HCT116 (cell line): ENCODE measurements around the gene SLC22A23. TPM values are rescaled to one million over a fixed set of nuclear protein-coding genes. Genes with fewer than 3 reads are reported as not detected.
A peak's percentile ranks its signal among the peaks of the same experiment; 100 is the strongest.

ENCODE experiments used
- ATAC-seq: fragments of 200-7000 bp; cut with Tn5 transposase; 2 replicates; pipeline ENCODE4 v1.9.1; 2020; ENCODE audit warnings: mild to moderate bottlenecking, moderate library complexity
- BruUV-seq: library from RNA; stranded (reverse); fragments of 400-500 nt; replicated peaks from 2 replicates; lab custom pipeline; 2021; lab: Mats Ljungman, UMichigan
- CTCF ChIA-PET: fragments of 300-600 bp; sonication (Branson Sonifier 250); formaldehyde crosslinking; loops from one replicate; lab custom pipeline; 2021; ENCODE audit warnings: antibody characterized with exemption; lab: Charles Lee
- POLR2A ChIA-PET: fragments of 300-600, 350-600 bp; sonication (Branson Sonifier 250); formaldehyde crosslinking; loops from one replicate; lab custom pipeline; 2021; ENCODE audit warnings: antibody characterized with exemption; lab: Charles Lee
- RAD21 ChIA-PET, 2 experiments: fragments of 300-600 bp; sonication (Branson Sonifier 250); formaldehyde crosslinking; loops; one replicate each; lab custom pipeline; 2023; ENCODE audit warnings: low total read pairs in 2 of 2; ENCODE audit not compliant: uncharacterized antibody in 2 of 2, unreplicated experiment in 2 of 2, low non-redundant PET in 1 of 2; lab: Charles Lee
- DNase-seq: peaks from one replicate; pipeline ENCODE4 v3.0.0-alpha.2; 2010; ENCODE audit warnings: low read depth, low spot score
- H2AFZ ChIP-seq: fragments of 200-600 bp; shearing (Covaris generic), sonication (generic); 2 replicates; pipeline ENCODE4 v1.6.1; 2017; ENCODE audit warnings: low read depth, mixed run types, mixed read lengths, antibody characterized with exemption, low read length; ENCODE audit not compliant: poor library complexity, severe bottlenecking
- H3K27ac ChIP-seq: 2 replicates; pipeline ENCODE4 v1.5.1; 2012; ENCODE audit warnings: low read depth, low read length
- H3K27me3 ChIP-seq: fragments of 200-600 bp; sonication (generic); 2 replicates; pipeline ENCODE4 v1.6.1; 2016; ENCODE audit warnings: mixed run types, low read length, mixed read lengths; ENCODE audit not compliant: insufficient read depth
- H3K36me3 ChIP-seq, 2 experiments: fragments of 200-500 bp in 1 of 2; fragments of 200-600 bp in 1 of 2; sonication (Bioruptor generic) in 1 of 2; sonication (generic) in 1 of 2; 2 replicates each; pipeline versions ENCODE4 v1.5.1 to v1.6.1; 2014 to 2016; ENCODE audit warnings: low read length in 2 of 2, inconsistent platforms in 1 of 2, mixed read lengths in 1 of 2, mixed run types in 1 of 2; ENCODE audit not compliant: insufficient read depth in 2 of 2, control insufficient read depth in 1 of 2
- H3K4me1 ChIP-seq, 2 experiments: fragments of 200-600 bp in 1 of 2; sonication (generic) in 1 of 2; 2 replicates each; pipeline versions ENCODE4 v1.5.1 to v1.6.1; 2012 to 2017; ENCODE audit warnings: low read length in 2 of 2, inconsistent platforms in 1 of 2, mild to moderate bottlenecking in 1 of 2, mixed read lengths in 1 of 2, mixed run types in 1 of 2, moderate library complexity in 1 of 2; ENCODE audit not compliant: insufficient read depth in 2 of 2, control insufficient read depth in 1 of 2
- H3K4me2 ChIP-seq: fragments of 200-600 bp; sonication (generic); 2 replicates; pipeline ENCODE4 v1.6.1; 2017; ENCODE audit warnings: mixed run types, low read length, mixed read lengths
- H3K4me3 ChIP-seq, 2 experiments: fragments of 200-600 bp in 1 of 2; sonication (generic) in 1 of 2; replicated peaks in 1 of 2; 2 replicates each; pipeline ENCODE4 v1.5.1; 2011 to 2016; ENCODE audit warnings: low read length in 2 of 2, control low read depth in 1 of 2, low read depth in 1 of 2, mild to moderate bottlenecking in 1 of 2, mixed read lengths in 1 of 2, mixed run types in 1 of 2
- H3K79me2 ChIP-seq: fragments of 200-600 bp; sonication (generic); 2 replicates; pipeline ENCODE4 v1.6.1; 2017; ENCODE audit warnings: mild to moderate bottlenecking, mixed run types, low read length, moderate library complexity, mixed read lengths; ENCODE audit not compliant: insufficient read depth
- H3K9ac ChIP-seq: fragments of 200-600 bp; sonication (generic); 2 replicates; pipeline ENCODE4 v1.6.1; 2016; ENCODE audit warnings: low read length, mixed read lengths
- H3K9me2 ChIP-seq: fragments of 200-600 bp; sonication (generic), shearing (Covaris generic); 2 replicates; pipeline ENCODE4 v1.6.1; 2017; ENCODE audit warnings: mixed run types, mild to moderate bottlenecking, moderate library complexity; ENCODE audit not compliant: insufficient read depth
- H3K9me3 ChIP-seq, 2 experiments: fragments of 200-500 bp in 1 of 2; fragments of 200-600 bp in 1 of 2; sonication (Bioruptor generic) in 1 of 2; sonication (generic) in 1 of 2; 2 replicates each; pipeline ENCODE4 v1.6.1; 2014 to 2017; ENCODE audit warnings: low read length in 2 of 2, mixed read lengths in 2 of 2, inconsistent platforms in 1 of 2, low read depth in 1 of 2, mild to moderate bottlenecking in 1 of 2, mixed run types in 1 of 2, moderate library complexity in 1 of 2; ENCODE audit not compliant: control insufficient read depth in 1 of 2, insufficient read depth in 1 of 2
- H4K20me1 ChIP-seq: fragments of 200-600 bp; sonication (generic), shearing (Covaris generic); 2 replicates; pipeline ENCODE4 v1.6.1; 2017; ENCODE audit warnings: mixed run types, mild to moderate bottlenecking, moderate library complexity; ENCODE audit not compliant: insufficient read depth
- CEBPB ChIP-seq: IDR thresholded peaks from 2 replicates; pipeline ENCODE4 v1.6.1; 2012; ENCODE audit warnings: low read depth
- EGR1 ChIP-seq: IDR thresholded peaks from 2 replicates; pipeline ENCODE4 v1.6.1; 2012; ENCODE audit warnings: low read depth
- ELF1 ChIP-seq: IDR thresholded peaks from 2 replicates; pipeline ENCODE4 v1.6.1; 2012; ENCODE audit warnings: low read depth, borderline replicate concordance
- EZH2 ChIP-seq: fragments of 200-600 bp; sonication (generic); IDR thresholded peaks from 2 replicates; pipeline ENCODE4 v1.6.1; 2017; ENCODE audit warnings: antibody characterized with exemption, mixed run types
- MAX ChIP-seq: IDR thresholded peaks from 2 replicates; pipeline ENCODE4 v1.6.1; 2012
- POLR2AphosphoS5 ChIP-seq: IDR thresholded peaks from 2 replicates; pipeline ENCODE4 v1.6.1; 2011; ENCODE audit warnings: mild to moderate bottlenecking, low read depth, low read length, moderate library complexity
- RAD21 ChIP-seq: IDR thresholded peaks from 2 replicates; pipeline ENCODE4 v1.6.1; 2012; ENCODE audit warnings: low read depth, mild to moderate bottlenecking
- REST ChIP-seq: IDR thresholded peaks from 2 replicates; pipeline ENCODE4 v1.6.1; 2012; ENCODE audit warnings: low read depth
- SIN3A ChIP-seq: IDR thresholded peaks from 2 replicates; pipeline ENCODE4 v1.6.1; 2012; ENCODE audit warnings: low read depth
- SRF ChIP-seq: IDR thresholded peaks from 2 replicates; pipeline ENCODE4 v1.6.1; 2012; ENCODE audit warnings: low read depth
- YY1 ChIP-seq: IDR thresholded peaks from 2 replicates; pipeline ENCODE4 v1.6.1; 2011; ENCODE audit warnings: low read length, low read depth, moderate library complexity, mild to moderate bottlenecking; ENCODE audit not compliant: insufficient replicate concordance; ENCODE audit errors: extremely low read depth
- ZFX ChIP-seq: fragments of 450-650 bp; IDR thresholded peaks from 2 replicates; pipeline ENCODE4 v1.6.1; 2017
- ZNF274 ChIP-seq: fragments of 200-500 bp; sonication (Bioruptor generic); IDR thresholded peaks from 2 replicates; pipeline ENCODE4 v1.6.1; 2014; ENCODE audit warnings: mild to moderate bottlenecking, low read depth, low read length, inconsistent platforms
- intact Hi-C: fragments of 100-400 bp; cut with micrococcal nuclease; formaldehyde crosslinking; loops from 2 replicates; pipeline ENCODE4 v1.10.0; 2022
- total RNA-seq: library from RNA; stranded (reverse); gene quantifications from one replicate; pipeline ENCODE4 v1.2.1, GENCODE V29; 2021; ENCODE audit not compliant: unreplicated experiment
- TF ChIP-seq, protein P1 (sequence below): IDR thresholded peaks from 2 replicates; pipeline ENCODE4 v1.6.1; 2011; ENCODE audit warnings: mild to moderate bottlenecking, low read length, moderate library complexity; ENCODE audit not compliant: insufficient replicate concordance; ENCODE audit errors: extremely low read depth
- TF ChIP-seq, protein P2 (sequence below), 3 experiments: fragments of 200-600 bp in 1 of 3; sonication (generic) in 1 of 3; IDR thresholded peaks in 2 of 3; conservative IDR thresholded peaks in 1 of 3; 2 replicates each; pipeline ENCODE4 v1.5.1; 2012 to 2017; ENCODE audit warnings: low read depth in 2 of 3, low read length in 2 of 3, antibody characterized with exemption in 1 of 3, borderline replicate concordance in 1 of 3, control low read depth in 1 of 3, mild to moderate bottlenecking in 1 of 3, mixed read lengths in 1 of 3, mixed run types in 1 of 3, moderate library complexity in 1 of 3; ENCODE audit not compliant: insufficient read depth in 1 of 3

The SLC22A23 gene
- total RNA-seq, 1 experiment from 2014 or later, result 11.5 TPM

GRCh38 chr6:3444276-3445088 is 12.4 kb downstream of the SLC22A23 start:
- ChIA-PET CTCF (no interaction called here), RAD21 (no interaction called here), POLR2A (interaction anchor here (0.6 kb wide), 1 partner anchor 679 kb away, joined by 4 read pairs; the partner anchor contains the start of gene WRNIP1)
- DNase-seq, result no peak
- H3K9me3 ChIP-seq, result no peaks in the 10 kb centered on the region
- no peak overlapping the region for H2AFZ ChIP-seq
- no peaks in the 10 kb centered on the region for H4K20me1 ChIP-seq
- H3K79me2 ChIP-seq, result no peaks in the 10 kb centered on the region; the same call in none of the 2 replicates
- H3K4me3 ChIP-seq, result peak overlapping the region in 1 of 2 experiments; percentile 10; a peak in 1 of 4 replicates
- TF ChIP-seq EZH2, result no peak
- TF ChIP-seq, protein P1, sequence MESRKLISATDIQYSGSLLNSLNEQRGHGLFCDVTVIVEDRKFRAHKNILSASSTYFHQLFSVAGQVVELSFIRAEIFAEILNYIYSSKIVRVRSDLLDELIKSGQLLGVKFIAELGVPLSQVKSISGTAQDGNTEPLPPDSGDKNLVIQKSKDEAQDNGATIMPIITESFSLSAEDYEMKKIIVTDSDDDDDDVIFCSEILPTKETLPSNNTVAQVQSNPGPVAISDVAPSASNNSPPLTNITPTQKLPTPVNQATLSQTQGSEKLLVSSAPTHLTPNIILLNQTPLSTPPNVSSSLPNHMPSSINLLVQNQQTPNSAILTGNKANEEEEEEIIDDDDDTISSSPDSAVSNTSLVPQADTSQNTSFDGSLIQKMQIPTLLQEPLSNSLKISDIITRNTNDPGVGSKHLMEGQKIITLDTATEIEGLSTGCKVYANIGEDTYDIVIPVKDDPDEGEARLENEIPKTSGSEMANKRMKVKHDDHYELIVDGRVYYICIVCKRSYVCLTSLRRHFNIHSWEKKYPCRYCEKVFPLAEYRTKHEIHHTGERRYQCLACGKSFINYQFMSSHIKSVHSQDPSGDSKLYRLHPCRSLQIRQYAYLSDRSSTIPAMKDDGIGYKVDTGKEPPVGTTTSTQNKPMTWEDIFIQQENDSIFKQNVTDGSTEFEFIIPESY, result no peak
- no peak for TF ChIP-seq MAX
- TF ChIP-seq ZFX, result no peak
- no peak for TF ChIP-seq SIN3A
- TF ChIP-seq ELF1, result no peak
- TF ChIP-seq RAD21, result no peak
- TF ChIP-seq SRF, result no peak
- no peak for TF ChIP-seq POLR2AphosphoS5
- TF ChIP-seq CEBPB, result no peak
- no peak for TF ChIP-seq ZNF274
- no peak for TF ChIP-seq EGR1
- TF ChIP-seq, protein P2, sequence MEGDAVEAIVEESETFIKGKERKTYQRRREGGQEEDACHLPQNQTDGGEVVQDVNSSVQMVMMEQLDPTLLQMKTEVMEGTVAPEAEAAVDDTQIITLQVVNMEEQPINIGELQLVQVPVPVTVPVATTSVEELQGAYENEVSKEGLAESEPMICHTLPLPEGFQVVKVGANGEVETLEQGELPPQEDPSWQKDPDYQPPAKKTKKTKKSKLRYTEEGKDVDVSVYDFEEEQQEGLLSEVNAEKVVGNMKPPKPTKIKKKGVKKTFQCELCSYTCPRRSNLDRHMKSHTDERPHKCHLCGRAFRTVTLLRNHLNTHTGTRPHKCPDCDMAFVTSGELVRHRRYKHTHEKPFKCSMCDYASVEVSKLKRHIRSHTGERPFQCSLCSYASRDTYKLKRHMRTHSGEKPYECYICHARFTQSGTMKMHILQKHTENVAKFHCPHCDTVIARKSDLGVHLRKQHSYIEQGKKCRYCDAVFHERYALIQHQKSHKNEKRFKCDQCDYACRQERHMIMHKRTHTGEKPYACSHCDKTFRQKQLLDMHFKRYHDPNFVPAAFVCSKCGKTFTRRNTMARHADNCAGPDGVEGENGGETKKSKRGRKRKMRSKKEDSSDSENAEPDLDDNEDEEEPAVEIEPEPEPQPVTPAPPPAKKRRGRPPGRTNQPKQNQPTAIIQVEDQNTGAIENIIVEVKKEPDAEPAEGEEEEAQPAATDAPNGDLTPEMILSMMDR (IDR thresholded peaks at IDR 0.05 in 2 of 3, conservative IDR thresholded peaks at IDR 0.05 in 1 of 3; ENCODE audit: borderline replicate concordance in 1 of 3, insufficient read depth in 1 of 3, low read depth in 2 of 3, low read length in 2 of 3), result no peak
- no peak for TF ChIP-seq REST
- no peak for TF ChIP-seq YY1
- no peaks in the 10 kb centered on the region for H3K36me3 ChIP-seq
- H3K4me1 ChIP-seq, result peaks cover 14 to 32% of the 10 kb centered on the region in 2 experiments; a peak in 3 of 4 replicates
- BruUV-seq, result no TSS peak
- H3K9me2 ChIP-seq, result no peaks in the 10 kb centered on the region
- intact Hi-C loops, result no loop called here
- H3K4me2 ChIP-seq, result peak overlapping the region; percentile 51
- no peak overlapping the region for H3K9ac ChIP-seq
- no peak overlapping the region for H3K27ac ChIP-seq
- no peaks in the 10 kb centered on the region for H3K27me3 ChIP-seq
- peak; percentile 73 for ATAC-seq
